ENCODE data around the gene IQSEC1. TPM values are rescaled to one million over a fixed set of nuclear protein-coding genes. Genes with fewer than 3 reads are reported as not detected.

Gene IQSEC1
- polyA plus RNA-seq, 2 of the 4 experiments (the other 2 are of a cell fraction) = 3.7 to 10.7 TPM

GRCh38 chr3:12893247-12893646, 180.0 kb downstream of the IQSEC1 start:
- ChIA-PET CTCF (interaction anchor here (0.5 to 4.8 kb wide), 8 partner anchors 9 to 71 kb away, joined by 3 to 90 read pairs (median 3); partner anchors contain the start of gene RPL32), POLR2A (no interaction called here)
- DNase-seq (ENCODE audit: low read depth in 1 of 2, low spot score in 1 of 2) (no peak), FAIRE-seq (no peak), ATAC-seq (peak in 1 of 2 experiments; percentile 10; a peak in 2 of 6 replicates)
- Histone ChIP-seq H3K4me1 (no peaks in the 10 kb centered on the region), H3K27ac (no peak overlapping the region), H3K4me2 (no peak overlapping the region), H3K4me3 (no peak overlapping the region), H3K9me3 (no peaks in the 10 kb centered on the region)
- WGBS (ENCODE audit: missing lambda C conversion rate) = 37% methylated on average over 2 of the region's 2 CpGs
- TF ChIP-seq RARB (CRISPR knock-in tag; IDR thresholded peaks at IDR 0.05) (no peak), ZNF302 (CRISPR knock-in tag; IDR thresholded peaks at IDR 0.05) (no peak), CEBPB (IDR thresholded peaks at IDR 0.05) (no peak), HMGXB4 (CRISPR knock-in tag; IDR thresholded peaks at IDR 0.05; ENCODE audit: borderline replicate concordance) (no peak), NFE2L2 (conservative IDR thresholded peaks at IDR 0.05; ENCODE audit: low read length) (no peak), PBX3 (IDR thresholded peaks at IDR 0.05) (no peak), NPAS2 (CRISPR knock-in tag; IDR thresholded peaks at IDR 0.05; ENCODE audit: borderline replicate concordance) (no peak), JUN (IDR thresholded peaks at IDR 0.05) (no peak), NR3C1 (IDR thresholded peaks at IDR 0.05) (no peak), ZSCAN20 (CRISPR knock-in tag; IDR thresholded peaks at IDR 0.05) (no peak), MYC (IDR thresholded peaks at IDR 0.05; ENCODE audit: borderline replicate concordance, low read length) (no peak), SREBF2 (IDR thresholded peaks at IDR 0.05) (no peak), RFX5 (IDR thresholded peaks at IDR 0.05) (no peak), ATOH8 (CRISPR knock-in tag; IDR thresholded peaks at IDR 0.05; ENCODE audit: low read depth) (no peak), HDAC2 (IDR thresholded peaks at IDR 0.05) (no peak)
- TF ChIP-seq, protein P1, sequence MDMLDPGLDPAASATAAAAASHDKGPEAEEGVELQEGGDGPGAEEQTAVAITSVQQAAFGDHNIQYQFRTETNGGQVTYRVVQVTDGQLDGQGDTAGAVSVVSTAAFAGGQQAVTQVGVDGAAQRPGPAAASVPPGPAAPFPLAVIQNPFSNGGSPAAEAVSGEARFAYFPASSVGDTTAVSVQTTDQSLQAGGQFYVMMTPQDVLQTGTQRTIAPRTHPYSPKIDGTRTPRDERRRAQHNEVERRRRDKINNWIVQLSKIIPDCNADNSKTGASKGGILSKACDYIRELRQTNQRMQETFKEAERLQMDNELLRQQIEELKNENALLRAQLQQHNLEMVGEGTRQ (IDR thresholded peaks at IDR 0.05) = no peak
- TF ChIP-seq, protein P2, sequence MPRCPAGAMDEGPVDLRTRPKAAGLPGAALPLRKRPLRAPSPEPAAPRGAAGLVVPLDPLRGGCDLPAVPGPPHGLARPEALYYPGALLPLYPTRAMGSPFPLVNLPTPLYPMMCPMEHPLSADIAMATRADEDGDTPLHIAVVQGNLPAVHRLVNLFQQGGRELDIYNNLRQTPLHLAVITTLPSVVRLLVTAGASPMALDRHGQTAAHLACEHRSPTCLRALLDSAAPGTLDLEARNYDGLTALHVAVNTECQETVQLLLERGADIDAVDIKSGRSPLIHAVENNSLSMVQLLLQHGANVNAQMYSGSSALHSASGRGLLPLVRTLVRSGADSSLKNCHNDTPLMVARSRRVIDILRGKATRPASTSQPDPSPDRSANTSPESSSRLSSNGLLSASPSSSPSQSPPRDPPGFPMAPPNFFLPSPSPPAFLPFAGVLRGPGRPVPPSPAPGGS (IDR thresholded peaks at IDR 0.05) = no peak
- TF ChIP-seq, protein P3, sequence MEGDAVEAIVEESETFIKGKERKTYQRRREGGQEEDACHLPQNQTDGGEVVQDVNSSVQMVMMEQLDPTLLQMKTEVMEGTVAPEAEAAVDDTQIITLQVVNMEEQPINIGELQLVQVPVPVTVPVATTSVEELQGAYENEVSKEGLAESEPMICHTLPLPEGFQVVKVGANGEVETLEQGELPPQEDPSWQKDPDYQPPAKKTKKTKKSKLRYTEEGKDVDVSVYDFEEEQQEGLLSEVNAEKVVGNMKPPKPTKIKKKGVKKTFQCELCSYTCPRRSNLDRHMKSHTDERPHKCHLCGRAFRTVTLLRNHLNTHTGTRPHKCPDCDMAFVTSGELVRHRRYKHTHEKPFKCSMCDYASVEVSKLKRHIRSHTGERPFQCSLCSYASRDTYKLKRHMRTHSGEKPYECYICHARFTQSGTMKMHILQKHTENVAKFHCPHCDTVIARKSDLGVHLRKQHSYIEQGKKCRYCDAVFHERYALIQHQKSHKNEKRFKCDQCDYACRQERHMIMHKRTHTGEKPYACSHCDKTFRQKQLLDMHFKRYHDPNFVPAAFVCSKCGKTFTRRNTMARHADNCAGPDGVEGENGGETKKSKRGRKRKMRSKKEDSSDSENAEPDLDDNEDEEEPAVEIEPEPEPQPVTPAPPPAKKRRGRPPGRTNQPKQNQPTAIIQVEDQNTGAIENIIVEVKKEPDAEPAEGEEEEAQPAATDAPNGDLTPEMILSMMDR (IDR thresholded peaks at IDR 0.05) = no peak

DNA sequence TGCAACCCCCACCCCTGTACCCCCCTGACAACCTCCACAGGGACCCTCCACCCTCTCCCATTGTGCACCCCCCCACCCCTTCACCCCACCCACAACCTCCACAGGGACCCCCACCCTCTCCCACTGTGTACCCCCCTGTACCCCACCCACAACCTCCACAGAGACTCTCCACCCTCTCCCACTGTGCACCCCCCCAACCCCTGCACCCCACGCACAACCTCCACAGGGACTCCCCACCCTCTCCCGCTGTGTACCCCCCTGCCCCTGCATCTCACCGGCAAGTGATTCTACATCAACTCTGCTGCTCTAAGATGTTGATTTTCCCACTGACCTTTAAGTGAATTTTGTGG, 180.4 kb downstream of the IQSEC1 start:
- ATAC-seq (no peak), DNase-seq (ENCODE audit: low read depth in 1 of 2, low spot score in 1 of 2) (no peak), FAIRE-seq (no peak)
- H3K4me2 ChIP-seq = no peak overlapping the region
- ChIA-PET CTCF (interaction anchor here (0.5 to 4.8 kb wide), 17 partner anchors 10 to 636 kb away, joined by 3 to 90 read pairs (median 10); partner anchors contain the start of gene RPL32), POLR2A (interaction anchor here (0.6 kb wide), 1 partner anchor 338 kb away, joined by 4 read pairs; no protein-coding TSS in a partner anchor)
- no peak for TF ChIP-seq EHMT2 (IDR thresholded peaks at IDR 0.05; ENCODE audit: low read depth)
- TF ChIP-seq RNF2 (IDR thresholded peaks at IDR 0.05; ENCODE audit: borderline replicate concordance, low read depth) = no peak
- TF ChIP-seq TFCP2L1 (CRISPR knock-in tag; IDR thresholded peaks at IDR 0.05) = no peak
- TF ChIP-seq RFX5 (IDR thresholded peaks at IDR 0.05) = no peak
- TF ChIP-seq HEYL (CRISPR knock-in tag; IDR thresholded peaks at IDR 0.05) = no peak
- TF ChIP-seq RARB (CRISPR knock-in tag; IDR thresholded peaks at IDR 0.05) = no peak
- no peak for TF ChIP-seq POLR2AphosphoS2 (conservative IDR thresholded peaks at IDR 0.05; ENCODE audit: low read length)
- no peak for TF ChIP-seq ATOH8 (CRISPR knock-in tag; IDR thresholded peaks at IDR 0.05; ENCODE audit: low read depth)
- TF ChIP-seq, protein P1 (IDR thresholded peaks at IDR 0.05) = no peak
- TF ChIP-seq ZC3H11A (IDR thresholded peaks at IDR 0.05) = no peak
- TF ChIP-seq HOXB13 (CRISPR knock-in tag; IDR thresholded peaks at IDR 0.05; ENCODE audit: low read depth) = no peak
- TF ChIP-seq KDM1A (IDR thresholded peaks at IDR 0.05; ENCODE audit: low read depth) = no peak
- TF ChIP-seq ZSCAN20 (CRISPR knock-in tag; IDR thresholded peaks at IDR 0.05) = no peak
- no peak overlapping the region for H3K4me3 ChIP-seq
- WGBS (ENCODE audit: missing lambda C conversion rate) = 17% methylated on average over 1 of the region's 3 CpGs
- no peaks in the 10 kb centered on the region for H3K4me1 ChIP-seq
- H3K9me3 ChIP-seq = no peaks in the 10 kb centered on the region
- H3K27ac ChIP-seq = no peak overlapping the region

Data from A549 (cell line).